GM19395 (cell line): ENCODE measurements around the gene TMEM47.

Experiments
- ATAC-seq: cut with Tn5 transposase; IDR thresholded peaks from one replicate; pipeline ENCODE4 v1.9.1; 2021; ENCODE audit warnings: mild to moderate bottlenecking, moderate library complexity; ENCODE audit not compliant: unreplicated experiment

The TMEM47 gene

DNA sequence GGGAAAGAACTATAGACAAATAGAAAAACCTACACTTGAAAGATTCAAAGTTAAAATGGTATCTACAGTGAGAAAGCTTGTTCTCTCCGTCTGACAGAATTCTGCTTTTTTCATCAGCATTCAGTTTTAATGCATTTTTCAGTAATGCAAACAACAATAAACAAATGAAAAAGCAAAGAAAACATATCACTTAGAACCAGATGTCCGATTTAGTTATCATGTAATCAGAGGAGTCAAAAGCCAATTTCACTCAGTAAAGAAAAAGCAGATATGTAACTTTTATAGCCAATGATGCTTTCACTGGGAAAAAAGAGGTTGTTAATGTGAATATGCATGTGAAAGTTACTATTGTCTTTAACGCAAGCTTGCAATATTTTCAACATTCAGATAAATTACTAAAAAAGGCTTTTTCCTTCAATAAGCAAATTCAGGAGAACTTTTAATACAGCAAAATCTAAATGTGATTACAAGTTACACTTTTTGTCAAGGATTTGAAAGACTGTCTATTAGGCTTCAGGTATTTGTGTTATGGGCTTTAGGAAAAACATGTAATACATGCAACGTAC, 70.7 kb downstream of the TMEM47 start:
- no peak for ATAC-seq

DNA sequence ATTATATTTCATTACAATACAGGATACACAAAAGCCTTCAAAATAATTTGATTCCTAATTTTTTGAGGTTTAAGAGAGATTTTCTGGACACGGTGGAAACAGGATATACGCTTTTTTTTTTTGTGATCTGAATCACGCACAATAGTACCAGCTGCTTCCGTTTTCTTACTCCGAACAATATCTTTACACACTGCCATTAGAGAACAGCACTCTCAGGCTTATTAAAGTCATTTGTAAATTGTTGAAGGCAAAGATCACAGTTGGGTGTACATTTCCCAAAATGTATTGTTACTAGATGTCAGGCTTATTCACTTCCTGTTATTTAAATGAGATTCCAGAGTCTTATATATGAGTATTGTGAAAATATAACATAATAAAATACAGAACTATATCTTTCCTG, 71.5 kb downstream of the TMEM47 start:
- ATAC-seq = no peak

DNA sequence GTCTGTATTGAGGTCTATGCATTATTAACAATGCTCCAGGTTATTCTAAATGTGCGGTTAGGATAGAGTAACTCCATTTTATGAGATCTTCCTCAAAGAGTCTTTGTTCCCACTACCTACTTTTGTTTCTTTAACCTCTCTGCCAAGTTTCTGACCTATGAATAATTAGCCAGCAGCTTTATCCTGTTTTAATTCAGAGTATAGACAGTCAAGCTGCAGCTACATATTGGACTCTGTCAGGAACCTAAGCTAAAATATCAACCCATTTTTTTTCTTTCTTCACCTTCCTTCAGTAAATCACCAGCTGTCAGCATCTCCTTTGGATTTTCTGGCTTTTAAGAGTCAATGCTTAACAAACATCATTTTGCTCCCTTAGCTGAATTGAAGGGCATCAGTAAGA, 72.3 kb downstream of the TMEM47 start:
- ATAC-seq = no peak

DNA sequence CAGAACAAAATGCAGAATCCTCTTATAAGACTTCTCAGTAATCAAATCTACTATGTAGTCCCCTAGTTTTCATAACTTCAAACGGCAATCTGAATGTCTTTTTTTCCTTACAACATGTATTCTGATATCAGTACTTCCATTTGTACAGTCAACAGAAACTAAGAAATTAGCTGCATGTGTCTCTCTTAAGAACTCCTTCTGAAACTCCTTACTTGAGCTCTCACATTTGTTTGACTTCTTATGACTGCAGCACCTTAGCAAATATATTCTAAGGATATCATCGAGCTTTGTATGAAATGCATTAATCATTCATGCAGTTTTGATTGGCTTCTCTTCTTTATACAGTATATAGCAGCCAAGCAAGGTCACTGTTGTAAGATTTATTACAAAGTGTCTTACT, 77.0 kb downstream of the TMEM47 start:
- no peak for ATAC-seq

DNA sequence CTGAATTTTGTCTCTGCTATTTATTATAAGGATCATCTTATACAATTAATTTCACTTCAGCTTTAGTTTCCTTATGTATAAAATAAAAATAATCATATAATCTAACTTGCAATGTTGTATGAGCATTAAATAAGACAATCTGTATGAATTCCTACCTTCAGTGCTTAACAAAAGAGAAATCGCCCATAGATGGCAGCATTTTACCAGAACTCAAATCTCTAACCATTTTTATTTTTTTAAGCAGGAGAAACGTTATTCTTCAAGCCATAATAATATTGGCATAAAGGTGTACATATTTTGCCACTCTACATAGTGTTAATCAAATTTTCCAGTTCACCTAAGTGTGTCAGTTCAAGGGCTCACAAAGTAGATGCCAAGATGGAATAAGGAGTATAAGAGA, 78.8 kb downstream of the TMEM47 start:
- no peak for ATAC-seq
